Measurements from ENCODE around the gene ADD1.

ADD1 gene

DNA sequence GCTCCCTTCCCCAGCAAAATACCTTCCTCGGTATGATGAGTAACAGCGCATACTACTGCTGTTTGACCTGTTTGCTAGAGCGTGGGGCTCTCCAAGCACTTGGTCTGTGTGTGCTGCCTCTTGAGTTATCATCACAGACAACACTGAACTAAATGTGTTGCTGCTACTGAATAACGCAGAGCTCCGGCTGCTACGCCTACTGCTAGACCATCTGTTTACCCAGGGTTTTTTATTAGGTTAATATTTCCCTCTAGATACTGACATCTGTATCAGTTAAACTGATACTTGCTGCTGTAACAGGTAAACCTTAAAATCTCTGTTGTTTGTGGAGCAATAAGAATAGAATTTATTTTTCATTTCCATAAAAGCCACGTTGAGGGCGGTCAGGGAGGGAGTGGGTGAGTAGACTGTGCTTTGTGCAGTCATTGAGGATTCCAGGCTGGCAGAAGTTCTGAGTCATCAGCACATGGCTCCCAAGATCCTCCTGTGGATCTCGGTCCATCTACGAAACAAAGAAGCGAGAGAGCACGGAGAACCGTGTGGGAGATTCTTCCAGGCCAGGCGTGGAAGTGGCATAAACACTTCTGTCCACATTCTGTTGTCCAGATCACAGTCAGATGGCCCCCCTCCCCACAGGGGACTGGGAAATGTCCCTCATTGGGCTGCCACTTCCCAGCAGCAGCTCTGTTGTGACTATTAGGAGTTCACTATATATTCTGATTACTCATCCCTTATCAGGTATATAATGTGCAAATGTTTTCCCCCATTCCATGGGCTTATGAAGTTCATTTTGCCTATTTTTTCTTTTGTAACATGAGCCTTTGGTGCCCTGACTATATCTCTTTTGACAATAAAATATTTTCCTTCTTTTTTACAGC, 133.8 kb downstream of the ADD1 start:
- H3K4me3 ChIP-seq (replicated peaks; ENCODE audit: low read depth, low read length), result no peak overlapping the region
- DNase-seq (ENCODE audit: extremely low read depth, insufficient read length), result no peak
- TF ChIP-seq, protein P1, sequence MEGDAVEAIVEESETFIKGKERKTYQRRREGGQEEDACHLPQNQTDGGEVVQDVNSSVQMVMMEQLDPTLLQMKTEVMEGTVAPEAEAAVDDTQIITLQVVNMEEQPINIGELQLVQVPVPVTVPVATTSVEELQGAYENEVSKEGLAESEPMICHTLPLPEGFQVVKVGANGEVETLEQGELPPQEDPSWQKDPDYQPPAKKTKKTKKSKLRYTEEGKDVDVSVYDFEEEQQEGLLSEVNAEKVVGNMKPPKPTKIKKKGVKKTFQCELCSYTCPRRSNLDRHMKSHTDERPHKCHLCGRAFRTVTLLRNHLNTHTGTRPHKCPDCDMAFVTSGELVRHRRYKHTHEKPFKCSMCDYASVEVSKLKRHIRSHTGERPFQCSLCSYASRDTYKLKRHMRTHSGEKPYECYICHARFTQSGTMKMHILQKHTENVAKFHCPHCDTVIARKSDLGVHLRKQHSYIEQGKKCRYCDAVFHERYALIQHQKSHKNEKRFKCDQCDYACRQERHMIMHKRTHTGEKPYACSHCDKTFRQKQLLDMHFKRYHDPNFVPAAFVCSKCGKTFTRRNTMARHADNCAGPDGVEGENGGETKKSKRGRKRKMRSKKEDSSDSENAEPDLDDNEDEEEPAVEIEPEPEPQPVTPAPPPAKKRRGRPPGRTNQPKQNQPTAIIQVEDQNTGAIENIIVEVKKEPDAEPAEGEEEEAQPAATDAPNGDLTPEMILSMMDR (IDR thresholded peaks at IDR 0.05; ENCODE audit: insufficient read depth, low read length, poor library complexity, severe bottlenecking), result no peak
- no peaks in the 10 kb centered on the region for H3K36me3 ChIP-seq (ENCODE audit: control insufficient read depth, insufficient read depth, low read length)
- H3K27me3 ChIP-seq (replicated peaks; ENCODE audit: control insufficient read depth, insufficient read depth, low read length), result no peaks in the 10 kb centered on the region
